Chondrocyte (in vitro differentiated cells): Measurements from ENCODE around the gene GTF2IRD2. TPM values are rescaled to one million over a fixed set of nuclear protein-coding genes. Genes with fewer than 3 reads are reported as not detected.

Source experiments
- total RNA-seq: library from RNA; stranded (reverse); gene quantifications from 3 replicates; pipeline ENCODE4 v1.2.1, GENCODE V29; 2021

Gene GTF2IRD2
- total RNA-seq, 1 donor from 2014 or later = 16.2 TPM

Other genes with a start within 250 kb of the GTF2IRD2 start
- 157 to 234 TPM (median 160 TPM) in 3 replicates for gene GTF2I, start 193.9 kb downstream of the GTF2IRD2 start, total RNA-seq
- gene NCF1, start 77.6 kb downstream of the GTF2IRD2 start, total RNA-seq = not detected in 3 replicates
- gene CASTOR2, start 113.1 kb upstream of the GTF2IRD2 start, total RNA-seq = 9.6 to 16.6 TPM (median 10.3 TPM) in 3 replicates
- 33.0 to 43.4 TPM (median 33.7 TPM) in 3 replicates for gene RCC1L, start 222.2 kb upstream of the GTF2IRD2 start, total RNA-seq
- gene GTF2IRD2B, start 241.0 kb upstream of the GTF2IRD2 start, total RNA-seq = 17.8 to 21.9 TPM (median 19.6 TPM) in 3 replicates